Regular cardiac myocyte (primary cell): ENCODE data around the gene PAK5. TPM values are rescaled to one million over a fixed set of nuclear protein-coding genes. Genes with fewer than 3 reads are reported as not detected.

Experiments
- total RNA-seq: library from RNA; depleted of rRNA; stranded (reverse); fragments of >200 nt; gene quantifications from 2 replicates; pipeline ENCODE4 v1.2.3, GENCODE V29; 2014

The PAK5 gene
- total RNA-seq = not detected in 2 replicates

GRCh38 chr20:9838378-9839295 lies at the start of gene PAK5:
Gene PAK5, minus strand, starts transcription at chr20:9839076. Its CDS starts 194,748 bp downstream, at chr20:9644328.

DNA sequence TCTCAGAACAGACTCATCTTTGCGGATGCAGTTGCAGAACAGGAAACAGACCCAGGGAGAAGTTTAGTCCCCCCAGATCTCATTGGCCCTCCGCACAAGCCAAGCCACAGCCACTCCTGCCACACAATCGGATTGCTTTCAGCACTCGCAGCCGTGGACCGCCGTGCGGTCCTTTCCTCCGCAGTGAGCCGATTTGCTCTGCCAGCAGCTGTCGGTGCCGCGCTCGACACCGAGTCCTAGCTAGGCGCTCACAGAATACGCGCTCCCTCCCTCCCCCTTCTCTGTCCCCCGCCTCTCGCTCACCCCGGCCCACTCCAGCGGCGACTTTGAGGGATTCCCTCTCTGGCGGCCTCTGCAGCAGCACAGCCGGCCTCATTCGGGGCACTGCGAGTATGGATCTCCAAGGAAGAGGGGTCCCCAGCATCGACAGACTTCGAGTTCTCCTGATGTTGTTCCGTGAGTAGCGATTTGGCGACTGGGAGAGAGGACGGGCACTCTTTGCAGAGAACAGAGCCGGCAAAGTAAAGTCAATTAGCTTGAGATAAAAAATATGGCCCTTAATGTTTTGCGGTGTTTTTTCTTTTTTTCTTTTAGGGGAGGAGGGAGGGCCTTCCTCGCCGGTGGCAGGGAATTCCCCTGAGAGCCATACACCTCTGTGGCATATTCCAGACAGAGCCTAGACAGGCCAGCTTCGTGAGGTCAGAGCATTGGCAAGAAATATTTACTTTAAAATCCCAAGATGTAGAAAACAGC lies 324.2 kb downstream of the PAK5 start, which contains the start of gene LAMP5:
Gene LAMP5 (plus strand): TSS at position 130 of the 753 bp plus-strand sequence. CDS start 263 bp downstream, at position 393.

Other genes starting within 250 kb of the PAK5 start
- gene ANKEF1, start 195.9 kb upstream of the PAK5 start, total RNA-seq = 0.96 and 2.3 TPM in 2 replicates